IMR-90 (cell line): Measurements from ENCODE around the gene FAM89A. TPM values are rescaled to one million over a fixed set of nuclear protein-coding genes. Genes with fewer than 3 reads are reported as not detected.
A peak's percentile ranks its signal among the peaks of the same experiment; 100 is the strongest.

Source experiments
- ATAC-seq: fragments of 200-7000 bp; cut with Tn5 transposase; 2 replicates; pipeline ENCODE4 v1.9.1; 2020; ENCODE audit warnings: low read depth, mild to moderate bottlenecking, moderate library complexity
- BruUV-seq: library from RNA; stranded (reverse); fragments of 400-500 nt; replicated peaks from 2 replicates; lab custom pipeline; 2021; lab: Mats Ljungman, UMichigan
- CTCF ChIA-PET: fragments of 300-600 bp; formaldehyde crosslinking; extraction: SDS; loops from one replicate; lab custom pipeline; 2021; ENCODE audit warnings: antibody characterized with exemption; lab: Yijun Ruan, JAX
- POLR2A ChIA-PET: fragments of 300-600 bp; sonication (Branson Sonifier 250); formaldehyde crosslinking; loops from one replicate; lab custom pipeline; 2022; ENCODE audit warnings: antibody characterized with exemption; ENCODE audit not compliant: unreplicated experiment; lab: Charles Lee
- DNase-seq: peaks from one replicate; pipeline ENCODE4 v3.0.0; 2013
- H2AFZ ChIP-seq: replicated peaks from 2 replicates; pipeline ENCODE3; 2013; ENCODE audit warnings: low read length, mild to moderate bottlenecking; ENCODE audit not compliant: poor library complexity
- H2AK5ac ChIP-seq: 2 replicates; pipeline ENCODE4 v1.6.1; 2013; ENCODE audit warnings: low read depth, low read length, inconsistent platforms
- H2AK9ac ChIP-seq: replicated peaks from 2 replicates; pipeline ENCODE3; 2013; ENCODE audit warnings: mild to moderate bottlenecking, low read depth, low read length, moderate library complexity; ENCODE audit not compliant: poor library complexity
- H2BK120ac ChIP-seq: 2 replicates; pipeline ENCODE4 v1.6.1; 2013; ENCODE audit warnings: low read depth, low read length, inconsistent platforms
- H2BK15ac ChIP-seq: 3 replicates; pipeline ENCODE4 v1.6.1; 2013; ENCODE audit warnings: low read depth, low read length, inconsistent platforms
- H2BK20ac ChIP-seq: 2 replicates; pipeline ENCODE4 v1.6.1; 2013; ENCODE audit warnings: low read depth, mild to moderate bottlenecking, inconsistent platforms, low read length, moderate library complexity
- H2BK5ac ChIP-seq: 2 replicates; pipeline ENCODE4 v1.6.1; 2013; ENCODE audit warnings: mild to moderate bottlenecking, low read depth, low read length, inconsistent platforms; ENCODE audit not compliant: poor library complexity, severe bottlenecking
- H3K14ac ChIP-seq: replicated peaks from 2 replicates; pipeline ENCODE4 v1.6.1; 2013; ENCODE audit warnings: low read depth, low read length, inconsistent platforms
- H3K18ac ChIP-seq: 2 replicates; pipeline ENCODE4 v1.6.1; 2013; ENCODE audit warnings: low read depth, low read length, control low read depth
- H3K23ac ChIP-seq: 2 replicates; pipeline ENCODE4 v1.6.1; 2013; ENCODE audit warnings: low read depth, low read length, inconsistent platforms
- H3K27ac ChIP-seq: 2 replicates; pipeline ENCODE4 v1.5.1; 2013; ENCODE audit warnings: mild to moderate bottlenecking, control low read depth, low read length; ENCODE audit not compliant: insufficient read depth
- H3K27me3 ChIP-seq: 2 replicates; pipeline ENCODE4 v1.6.1; 2013; ENCODE audit warnings: low read length; ENCODE audit not compliant: control insufficient read depth, insufficient read depth
- H3K36me3 ChIP-seq: 2 replicates; pipeline ENCODE4 v1.6.1; 2013; ENCODE audit warnings: low read length, mixed read lengths; ENCODE audit not compliant: control insufficient read depth, insufficient read depth
- H3K4ac ChIP-seq: 2 replicates; pipeline ENCODE4 v1.6.1; 2013; ENCODE audit warnings: low read depth, low read length, inconsistent platforms
- H3K4me1 ChIP-seq: 2 replicates; pipeline ENCODE4 v1.6.1; 2013; ENCODE audit warnings: low read length, mixed read lengths; ENCODE audit not compliant: control insufficient read depth, insufficient read depth
- H3K4me2 ChIP-seq: 2 replicates; pipeline ENCODE4 v1.6.1; 2013; ENCODE audit warnings: low read depth, mild to moderate bottlenecking, control low read depth, low read length, moderate library complexity
- H3K4me3 ChIP-seq: 2 replicates; pipeline ENCODE4 v1.5.1; 2013; ENCODE audit warnings: low read depth, mild to moderate bottlenecking, control low read depth, low read length, moderate library complexity; ENCODE audit not compliant: insufficient read depth
- H3K56ac ChIP-seq: 2 replicates; pipeline ENCODE4 v1.6.1; 2013; ENCODE audit warnings: low read length, inconsistent platforms; ENCODE audit not compliant: insufficient read depth; ENCODE audit errors: extremely low read depth
- H3K79me1 ChIP-seq, 2 experiments: 2 replicates each; pipeline ENCODE4 v1.6.1; 2013; ENCODE audit warnings: low read length in 2 of 2, inconsistent platforms in 1 of 2, low read depth in 1 of 2
- H3K9ac ChIP-seq: 2 replicates; pipeline ENCODE4 v1.6.1; 2013; ENCODE audit warnings: low read depth, low read length, control low read depth
- H3K9me1 ChIP-seq: 2 replicates; pipeline ENCODE4 v1.6.1; 2013; ENCODE audit warnings: low read length, inconsistent platforms; ENCODE audit not compliant: insufficient read depth
- H3K9me3 ChIP-seq: 2 replicates; pipeline ENCODE4 v1.6.1; 2013; ENCODE audit warnings: low read length; ENCODE audit not compliant: control insufficient read depth, insufficient read depth
- H4K20me1 ChIP-seq: 2 replicates; pipeline ENCODE4 v1.6.1; 2013; ENCODE audit warnings: low read length, inconsistent platforms; ENCODE audit not compliant: insufficient read depth
- H4K5ac ChIP-seq: 2 replicates; pipeline ENCODE4 v1.6.1; 2013; ENCODE audit warnings: mild to moderate bottlenecking, low read depth, low read length, control low read depth
- H4K8ac ChIP-seq, 2 experiments: 2 replicates each; pipeline ENCODE4 v1.6.1; 2013; ENCODE audit warnings: low read depth in 2 of 2, low read length in 2 of 2, control low read depth in 1 of 2, inconsistent platforms in 1 of 2
- H4K91ac ChIP-seq: 2 replicates; pipeline ENCODE4 v1.6.1; 2013; ENCODE audit warnings: low read depth, low read length, inconsistent platforms; ENCODE audit not compliant: insufficient read depth
- BHLHE40 ChIP-seq: fragments of 150-350 bp; IDR thresholded peaks from 2 replicates; pipeline ENCODE4 v1.6.1; 2016; ENCODE audit warnings: mild to moderate bottlenecking, low read depth, low read length
- CEBPB ChIP-seq: IDR thresholded peaks from 2 replicates; pipeline ENCODE4 v1.6.1; 2012; ENCODE audit warnings: low read depth, low read length, improper control_type of control experiment
- CHD1 ChIP-seq: IDR thresholded peaks from 2 replicates; pipeline ENCODE4 v1.6.1; 2012; ENCODE audit warnings: low read depth, low read length, improper control_type of control experiment
- ELK1 ChIP-seq: fragments of 150-350 bp; IDR thresholded peaks from 2 replicates; pipeline ENCODE4 v1.6.1; 2016; ENCODE audit warnings: low read depth, mild to moderate bottlenecking, low read length, moderate library complexity, borderline replicate concordance
- FOS ChIP-seq: fragments of 150-350 bp; IDR thresholded peaks from 2 replicates; pipeline ENCODE4 v1.6.1; 2016; ENCODE audit warnings: low read depth, low read length
- MAFK ChIP-seq: IDR thresholded peaks from 2 replicates; pipeline ENCODE4 v1.6.1; 2012; ENCODE audit warnings: low read depth, low read length, improper control_type of control experiment
- MAZ ChIP-seq: IDR thresholded peaks from 2 replicates; pipeline ENCODE4 v1.6.1; 2012; ENCODE audit warnings: low read depth, mild to moderate bottlenecking, low read length, improper control_type of control experiment, moderate library complexity, borderline replicate concordance
- MXI1 ChIP-seq: IDR thresholded peaks from 2 replicates; pipeline ENCODE4 v1.6.1; 2012; ENCODE audit warnings: low read depth, mild to moderate bottlenecking, low read length, moderate library complexity, borderline replicate concordance
- NFE2L2 ChIP-seq: fragments of 150-350 bp; IDR thresholded peaks from 2 replicates; pipeline ENCODE4 v1.6.1; 2016; ENCODE audit warnings: low read depth, mild to moderate bottlenecking, low read length
- POLR2A ChIP-seq: IDR thresholded peaks from 2 replicates; pipeline ENCODE4 v1.6.1; 2012; ENCODE audit warnings: mild to moderate bottlenecking, low read depth, low read length
- RAD21 ChIP-seq: IDR thresholded peaks from 2 replicates; pipeline ENCODE4 v1.6.1; 2012; ENCODE audit warnings: low read length, improper control_type of control experiment
- RFX5 ChIP-seq: IDR thresholded peaks from 2 replicates; pipeline ENCODE4 v1.8.0; 2012; ENCODE audit warnings: low read depth, mild to moderate bottlenecking, low read length, moderate library complexity
- SMC3 ChIP-seq: fragments of 150-350 bp; IDR thresholded peaks from 2 replicates; pipeline ENCODE4 v1.6.1; 2016; ENCODE audit warnings: low read depth, mild to moderate bottlenecking, antibody characterized with exemption, low read length, moderate library complexity
- USF2 ChIP-seq: fragments of 150-350 bp; IDR thresholded peaks from 2 replicates; pipeline ENCODE4 v1.6.1; 2017; ENCODE audit warnings: mild to moderate bottlenecking, antibody characterized with exemption, low read length, low read depth
- WGBS, 2 experiments: methylation state at CpG; one replicate each; pipeline versions ENCODE4 v1.1.5 to v1.1.7; 2013; ENCODE audit warnings: missing lambda C conversion rate in 2 of 2; ENCODE audit not compliant: insufficient read length in 1 of 2; ENCODE audit errors: extremely low coverage in 2 of 2; 5-methylcytosine and 5-hydroxymethylcytosine counted together
- dilution Hi-C: fragments of 300-500 bp; cut with HindIII; formaldehyde crosslinking; loops from one replicate; pipeline ENCODE4 v1.14.3; 2018; ENCODE audit warnings: low sequenced_read_pairs; ENCODE audit not compliant: unreplicated experiment
- in situ Hi-C: fragments of 300-500 bp; cut with MboI; formaldehyde crosslinking; loops from 3 replicates; pipeline ENCODE4 v1.14.3; 2019; ENCODE audit warnings: low sequenced_read_pairs, inconsistent platforms, mixed read lengths
- intact Hi-C: fragments of 100-400 bp; cut with micrococcal nuclease; formaldehyde crosslinking; loops from 2 replicates; pipeline ENCODE4 v1.10.0; 2022
- polyA plus RNA-seq, 3 experiments: library from polyadenylated mRNA; depleted of rRNA; stranded (reverse); fragments of >200 nt; gene quantifications; 2 replicates each; pipeline ENCODE4 v1.2.3, GENCODE V29; 2012; ENCODE audit warnings: low replicate concordance in 1 of 3
- total RNA-seq: library from RNA; depleted of rRNA; stranded (reverse); fragments of >200 nt; gene quantifications from 2 replicates; pipeline ENCODE4 v1.2.3, GENCODE V29; 2012

Gene FAM89A
- total and polyA plus RNA-seq, 2 of the 4 experiments (the other 2 are of a cell fraction), result 6.8 to 8.1 TPM

GRCh38 chr1:230979952-230980351, 60.1 kb downstream of the FAM89A start:
- H3K56ac ChIP-seq, result no peak overlapping the region
- no peak overlapping the region for H3K27ac ChIP-seq
- no peak overlapping the region for H3K18ac ChIP-seq
- no peak overlapping the region for H3K14ac ChIP-seq
- no peak overlapping the region for H2AFZ ChIP-seq
- H3K4me2 ChIP-seq, result no peak overlapping the region
- in situ Hi-C loops, result no loop called here
- no peak overlapping the region for H4K5ac ChIP-seq
- no peak overlapping the region for H3K4ac ChIP-seq
- no peak overlapping the region for H3K9ac ChIP-seq
- peaks cover 35 to 49% of the 10 kb centered on the region in 2 experiments for H3K79me1 ChIP-seq
- no peak overlapping the region for H3K23ac ChIP-seq
- BruUV-seq, result TSS peak; percentile 31
- no peak overlapping the region for H2AK5ac ChIP-seq
- intact Hi-C loops, result loop anchor here (2.0 to 5.0 kb wide), 5 partner anchors 43 to 231 kb away; partner anchors contain the start of gene C1orf198
- H4K8ac ChIP-seq, result peak overlapping the region in 1 of 2 experiments; percentile 88; a peak in 1 of 4 replicates
- H2BK5ac ChIP-seq, result no peak overlapping the region
- dilution Hi-C loops, result no loop called here
- no peak overlapping the region for H2BK120ac ChIP-seq
- no peaks in the 10 kb centered on the region for H3K27me3 ChIP-seq
- no peak overlapping the region for H2BK15ac ChIP-seq
- ChIA-PET POLR2A (interaction anchor here (0.7 kb wide), 1 partner anchor 57 kb away, joined by 5 read pairs; no protein-coding TSS in a partner anchor), CTCF (no interaction called here)
- no peaks in the 10 kb centered on the region for H3K9me3 ChIP-seq
- H3K4me1 ChIP-seq, result peaks cover 6% of the 10 kb centered on the region
- DNase-seq (no peak), ATAC-seq (no peak)
- peaks cover 5% of the 10 kb centered on the region; the same call in 1 of the 2 replicates for H3K9me1 ChIP-seq
- no peak overlapping the region for H3K4me3 ChIP-seq
- H2BK20ac ChIP-seq, result no peak overlapping the region
- TF ChIP-seq BHLHE40, result no peak
- TF ChIP-seq POLR2A, result no peak
- TF ChIP-seq USF2, result no peak
- TF ChIP-seq SMC3, result no peak
- no peak for TF ChIP-seq NFE2L2
- TF ChIP-seq RAD21, result no peak
- no peak for TF ChIP-seq FOS
- TF ChIP-seq MAZ, result no peak
- no peak for TF ChIP-seq ELK1
- no peak for TF ChIP-seq MAFK
- TF ChIP-seq MXI1, result no peak
- TF ChIP-seq RFX5, result no peak
- TF ChIP-seq CHD1, result no peak
- TF ChIP-seq CEBPB, result no peak
- H2AK9ac ChIP-seq, result no peak overlapping the region
- peaks cover 2% of the 10 kb centered on the region; the same call in 1 of the 2 replicates for H3K36me3 ChIP-seq
- WGBS, 2 experiments, result no CpG with 5 or more reads among the region's 4 CpGs
- H4K91ac ChIP-seq, result no peak overlapping the region
- no peaks in the 10 kb centered on the region for H4K20me1 ChIP-seq
